Mucosa of rectum (tissue), 2 donors: Measurements from ENCODE around the gene SLC16A13.
A peak's percentile ranks its signal among the peaks of the same experiment; 100 is the strongest.

Experiments
- H3K27ac ChIP-seq, 2 donors: one replicate each; pipeline ENCODE4 v1.7.0; 2013; ENCODE audit warnings: inconsistent platforms in 2 of 2, low read depth in 2 of 2, low read length in 2 of 2
- H3K27me3 ChIP-seq, 2 donors: one replicate each; pipeline ENCODE4 v1.7.0; 2013; ENCODE audit warnings: low read length in 2 of 2; ENCODE audit not compliant: control insufficient read depth in 2 of 2, insufficient read depth in 2 of 2
- H3K36me3 ChIP-seq, 2 donors: one replicate each; pipeline ENCODE4 v1.7.0; 2013; ENCODE audit warnings: low read length in 2 of 2; ENCODE audit not compliant: control insufficient read depth in 2 of 2, insufficient read depth in 2 of 2
- H3K4me1 ChIP-seq, 2 donors: one replicate each; pipeline ENCODE4 v1.7.0; 2013; ENCODE audit warnings: low read length in 2 of 2, mild to moderate bottlenecking in 1 of 2; ENCODE audit not compliant: control insufficient read depth in 2 of 2, insufficient read depth in 2 of 2
- H3K4me3 ChIP-seq, 2 donors: one replicate each; pipeline ENCODE4 v1.7.0; 2013; ENCODE audit warnings: low read length in 2 of 2
- H3K9ac ChIP-seq, 2 donors: one replicate each; pipeline ENCODE4 v1.7.0; 2013; ENCODE audit warnings: low read length in 2 of 2, low read depth in 1 of 2, mild to moderate bottlenecking in 1 of 2
- H3K9me3 ChIP-seq, 2 donors: one replicate each; pipeline ENCODE4 v1.7.0; 2013; ENCODE audit warnings: low read length in 2 of 2; ENCODE audit not compliant: control insufficient read depth in 2 of 2
- donor health status: healthy.
- donor health status: Normal muscosa, but diverticular disease.

Gene SLC16A13

DNA sequence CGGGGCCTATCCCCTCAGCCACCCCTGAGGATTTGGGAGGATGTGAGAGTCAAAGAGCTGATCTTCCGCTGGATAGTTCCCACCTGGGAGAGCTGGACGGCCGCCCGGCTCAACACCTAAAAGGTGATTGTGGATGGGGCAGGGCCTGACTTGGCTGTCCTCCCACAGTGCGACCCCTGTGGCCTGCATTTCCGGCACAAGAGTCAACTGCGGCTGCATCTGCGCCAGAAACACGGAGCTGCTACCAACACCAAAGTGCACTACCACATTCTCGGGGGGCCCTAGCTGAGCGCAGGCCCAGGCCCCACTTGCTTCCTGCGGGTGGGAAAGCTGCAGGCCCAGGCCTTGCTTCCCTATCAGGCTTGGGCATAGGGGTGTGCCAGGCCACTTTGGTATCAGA, 8.5 kb upstream of the SLC16A13 start:
- no peak overlapping the region for H3K9ac ChIP-seq
- no peaks in the 10 kb centered on the region for H3K27me3 ChIP-seq
- H3K27ac ChIP-seq: no peak overlapping the region
- H3K36me3 ChIP-seq: no peaks in the 10 kb centered on the region
- H3K9me3 ChIP-seq: no peaks in the 10 kb centered on the region
- H3K4me1 ChIP-seq: peaks cover 6 to 10% of the 10 kb centered on the region in 2 donors
- no peak overlapping the region for H3K4me3 ChIP-seq

- Histone ChIP-seq H3K9ac (no peak overlapping the region), H3K4me1 (no peaks in the 10 kb centered on the region), H3K36me3 (no peaks in the 10 kb centered on the region), H3K27me3 (no peaks in the 10 kb centered on the region), H3K9me3 (no peaks in the 10 kb centered on the region), H3K27ac (peak overlapping the region in 1 of 2 donors; percentile 23), H3K4me3 (no peak overlapping the region)
Measured at GRCh38 chr17:7029096-7029495, 6.7 kb upstream of the SLC16A13 start.

DNA sequence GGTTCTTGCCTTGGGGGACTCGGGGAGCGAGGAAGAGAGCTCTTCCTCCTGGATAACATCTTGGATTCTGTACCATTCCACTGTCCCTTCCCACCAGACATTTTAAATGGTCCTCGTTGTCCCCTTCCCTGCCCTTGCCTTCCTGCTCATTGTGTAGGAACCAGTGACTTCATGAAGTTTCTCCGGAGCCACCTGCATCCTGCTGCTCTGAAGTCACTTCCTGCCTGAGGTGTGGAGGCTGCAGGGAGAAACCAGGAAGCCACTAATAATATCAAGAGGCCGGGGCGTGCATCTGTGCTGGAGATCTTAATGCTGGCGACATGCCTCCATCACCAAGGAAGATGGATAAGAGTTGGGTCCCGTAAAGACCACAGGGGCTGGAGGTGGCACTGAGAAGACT, 6.2 kb upstream of the SLC16A13 start:
- Histone ChIP-seq H3K27me3 (no peaks in the 10 kb centered on the region), H3K9ac (no peak overlapping the region), H3K36me3 (no peaks in the 10 kb centered on the region), H3K4me1 (no peaks in the 10 kb centered on the region), H3K9me3 (no peaks in the 10 kb centered on the region), H3K27ac (peak overlapping the region in 1 of 2 donors; percentile 23), H3K4me3 (no peak overlapping the region)

GRCh38 chr17:7034955-7035590, 742 bp upstream of the SLC16A13 start:
- H3K27me3 ChIP-seq: no peaks in the 10 kb centered on the region
- peak overlapping the region; percentile 71 to 92 for H3K4me3 ChIP-seq
- peak overlapping the region; percentile 76 to 90 for H3K27ac ChIP-seq

GRCh38 chr17:7038025-7038862, 2.4 kb downstream of the SLC16A13 start:
- Histone ChIP-seq H3K36me3 (no peaks in the 10 kb centered on the region), H3K9me3 (no peaks in the 10 kb centered on the region), H3K27ac (no peak overlapping the region), H3K9ac (no peak overlapping the region), H3K4me1 (peaks cover 17 to 19% of the 10 kb centered on the region in 2 donors), H3K27me3 (peaks cover 0 to 5% of the 10 kb centered on the region in 2 donors), H3K4me3 (no peak overlapping the region)

More at GRCh38 chr17:7034955-7035590, 742 bp upstream of the SLC16A13 start:
- H3K4me1 ChIP-seq: peaks cover 10 to 13% of the 10 kb centered on the region in 2 donors
- H3K9me3 ChIP-seq: no peaks in the 10 kb centered on the region
- H3K9ac ChIP-seq: peak overlapping the region; percentile 86 to 90
- H3K36me3 ChIP-seq: no peaks in the 10 kb centered on the region

DNA sequence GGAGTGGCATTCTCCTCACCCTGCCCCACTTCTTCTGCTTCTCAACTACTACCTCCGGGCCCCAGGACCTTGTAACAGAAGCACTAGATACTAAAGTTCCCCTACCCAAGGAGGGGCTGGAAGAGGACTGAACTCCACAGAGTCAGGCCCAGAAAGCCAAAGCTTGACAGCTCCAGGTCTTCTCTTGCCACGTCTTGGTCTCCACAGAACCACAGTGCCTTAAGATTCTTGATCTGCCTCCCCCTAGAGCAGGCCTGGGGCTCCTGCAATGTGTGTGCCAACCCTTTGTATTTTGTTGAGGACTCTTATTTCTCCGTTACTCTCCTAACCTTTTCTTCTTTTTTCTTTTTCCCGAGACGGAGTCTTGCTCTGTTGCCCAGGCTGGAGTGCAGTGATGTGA, 4.0 kb downstream of the SLC16A13 start:
- Histone ChIP-seq H3K4me3 (no peak overlapping the region), H3K9me3 (no peaks in the 10 kb centered on the region), H3K4me1 (peaks cover 23 to 26% of the 10 kb centered on the region in 2 donors), H3K36me3 (no peaks in the 10 kb centered on the region), H3K9ac (no peak overlapping the region), H3K27me3 (peaks cover 0 to 5% of the 10 kb centered on the region in 2 donors), H3K27ac (no peak overlapping the region)

DNA sequence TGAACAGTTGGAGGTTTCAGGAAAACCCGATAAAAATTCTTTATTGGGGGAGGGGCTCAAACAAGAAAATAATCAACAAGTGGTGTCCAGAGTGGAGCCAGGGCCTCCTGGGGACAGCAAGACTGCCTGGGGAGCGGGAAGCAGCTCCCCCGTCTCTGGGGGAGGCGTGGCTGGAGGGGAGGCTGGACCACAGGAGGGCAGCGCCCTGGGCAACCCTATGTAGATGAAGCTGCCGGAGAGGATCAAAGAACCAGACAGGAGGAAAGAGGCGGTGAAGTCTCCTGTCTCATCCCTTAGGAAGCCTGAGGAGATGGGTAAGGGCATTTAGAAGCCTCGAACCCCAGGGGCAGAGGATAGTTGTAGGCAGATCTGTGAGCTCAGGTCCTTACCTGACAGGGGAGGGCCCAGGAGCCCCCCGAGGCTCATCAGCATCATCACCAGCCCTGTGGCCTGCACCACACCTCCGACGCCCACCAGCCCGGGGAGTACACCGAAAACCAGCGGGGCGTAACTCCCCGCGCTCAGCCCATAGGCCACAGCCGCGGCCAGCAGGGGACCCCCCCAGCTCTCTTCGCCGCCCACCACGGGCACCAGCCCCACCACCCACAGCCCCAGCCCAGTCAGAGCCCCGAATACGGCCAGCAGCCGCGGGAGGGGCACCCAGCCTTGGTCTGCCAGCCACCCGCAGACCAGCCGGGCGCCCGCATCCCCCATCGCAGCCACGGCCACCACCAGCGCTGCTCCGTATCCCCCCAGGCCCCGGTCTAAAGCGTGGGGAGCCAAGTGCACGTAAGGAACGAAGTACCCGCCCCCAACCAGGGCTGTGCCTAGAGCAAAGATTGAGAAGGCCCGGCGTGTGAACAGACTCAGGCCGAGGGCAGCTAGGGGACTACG, 6.0 kb downstream of the SLC16A13 start:
- Histone ChIP-seq H3K36me3 (no peaks in the 10 kb centered on the region), H3K9me3 (no peaks in the 10 kb centered on the region), H3K9ac (peak overlapping the region in 1 of 2 donors; percentile 68), H3K27me3 (peaks cover 0 to 5% of the 10 kb centered on the region in 2 donors), H3K4me3 (no peak overlapping the region), H3K4me1 (peaks cover 25 to 31% of the 10 kb centered on the region in 2 donors), H3K27ac (no peak overlapping the region)

DNA sequence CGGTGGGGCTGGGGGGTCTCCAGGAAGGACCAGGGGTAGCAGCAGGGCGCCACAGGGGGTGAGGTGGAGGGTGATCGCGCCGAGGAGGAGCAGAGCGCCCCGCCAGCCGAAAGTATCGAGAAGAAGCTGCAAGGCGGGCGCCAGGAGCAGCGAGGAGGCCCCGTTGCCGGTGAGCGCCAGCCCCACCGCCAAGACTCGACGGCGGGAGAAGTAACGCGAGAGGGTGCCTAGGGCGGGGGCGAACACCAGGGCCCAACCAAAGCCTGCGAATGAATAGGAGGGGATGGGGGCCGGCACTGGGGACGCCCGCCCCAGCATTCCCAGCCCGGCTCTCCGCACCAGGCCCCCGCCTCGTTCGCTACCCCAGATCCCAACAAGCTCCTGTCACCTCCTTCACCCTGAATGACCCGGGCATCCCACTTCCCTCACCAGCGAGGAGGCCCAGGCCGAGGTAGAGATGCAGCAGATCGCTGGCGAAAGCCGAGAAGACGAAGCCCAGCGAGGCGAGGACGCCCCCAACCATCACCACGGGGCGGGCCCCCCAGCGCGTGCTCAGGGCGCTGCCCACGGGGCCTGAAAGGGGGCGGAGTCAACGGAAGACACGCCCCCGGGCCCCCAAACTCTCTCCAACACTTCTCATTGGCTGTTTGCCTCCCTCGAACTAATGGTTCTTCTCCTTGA, 6.8 kb downstream of the SLC16A13 start:
- Histone ChIP-seq H3K9me3 (no peaks in the 10 kb centered on the region), H3K36me3 (no peaks in the 10 kb centered on the region), H3K27me3 (peaks cover 0 to 5% of the 10 kb centered on the region in 2 donors), H3K9ac (peak overlapping the region in 1 of 2 donors; percentile 68), H3K4me3 (peak overlapping the region; percentile 60 to 63), H3K4me1 (peaks cover 30 to 36% of the 10 kb centered on the region in 2 donors), H3K27ac (no peak overlapping the region)

GRCh38 chr17:7043182-7043496, 7.3 kb downstream of the SLC16A13 start:
- Histone ChIP-seq H3K4me1 (peaks cover 30 to 38% of the 10 kb centered on the region in 2 donors), H3K9me3 (no peaks in the 10 kb centered on the region), H3K27me3 (peaks cover 0 to 5% of the 10 kb centered on the region in 2 donors), H3K27ac (peak overlapping the region in 1 of 2 donors; percentile 43), H3K4me3 (peak overlapping the region; percentile 60 to 63), H3K9ac (peak overlapping the region in 1 of 2 donors; percentile 68), H3K36me3 (no peaks in the 10 kb centered on the region)
